Bronchial epithelial cell (primary cell): ENCODE data around the gene PXT1. TPM values are rescaled to one million over a fixed set of nuclear protein-coding genes. Genes with fewer than 3 reads are reported as not detected.

Source experiments
- DNase-seq: peaks from one replicate; pipeline ENCODE4 v3.0.0-alpha.2; 2010; ENCODE audit warnings: low read depth
- FAIRE-seq: peaks from 2 replicates; lab custom pipeline; 2011; peaks lifted over from hg19 to GRCh38; lab: Jason Lieb, UNC
- H3K27me3 ChIP-seq: 2 replicates; pipeline ENCODE4 v1.5.1; 2011; ENCODE audit warnings: low read length; ENCODE audit not compliant: control insufficient read depth, insufficient read depth
- H3K36me3 ChIP-seq: 2 replicates; pipeline ENCODE4 v1.5.1; 2011; ENCODE audit warnings: low read length; ENCODE audit not compliant: control insufficient read depth, insufficient read depth
- H3K4me3 ChIP-seq: 2 replicates; pipeline ENCODE4 v1.5.1; 2011; ENCODE audit warnings: mild to moderate bottlenecking, low read depth, low read length, control low read depth
- CTCF ChIP-seq: IDR thresholded peaks from 2 replicates; pipeline ENCODE4 v1.5.1; 2011; ENCODE audit warnings: mild to moderate bottlenecking, moderate library complexity, low read length, control low read depth, inconsistent platforms; ENCODE audit not compliant: insufficient read depth, severe bottlenecking
- total RNA-seq: library from RNA; depleted of rRNA; stranded (reverse); fragments of >200 nt; gene quantifications from 2 replicates; pipeline ENCODE4 v1.2.1, GENCODE V29; 2014

The PXT1 gene
- total RNA-seq, 1 donor from 2014 or later: not detected

GRCh38 chr6:36386495-36387439 lies 55.9 kb downstream of the PXT1 start:
- FAIRE-seq: no peak
- H3K4me3 ChIP-seq: peak overlapping the region; percentile 50
- H3K36me3 ChIP-seq: no peaks in the 10 kb centered on the region
- no peak for TF ChIP-seq CTCF
- H3K27me3 ChIP-seq: peaks cover 7% of the 10 kb centered on the region
- DNase-seq: peak; percentile 50

- FAIRE-seq (no peak), DNase-seq (no peak)
- Histone ChIP-seq H3K36me3 (no peaks in the 10 kb centered on the region), H3K4me3 (no peak overlapping the region), H3K27me3 (peaks cover 7% of the 10 kb centered on the region)
- no peak for TF ChIP-seq CTCF
Observed at GRCh38 chr6:36384095-36384494, 58.6 kb downstream of the PXT1 start.

- H3K27me3 ChIP-seq: peaks cover 7% of the 10 kb centered on the region
- no peaks in the 10 kb centered on the region for H3K36me3 ChIP-seq
- H3K4me3 ChIP-seq: no peak overlapping the region
- DNase-seq (peak; percentile 18), FAIRE-seq (no peak)
- no peak for TF ChIP-seq CTCF
Observed at GRCh38 chr6:36383606-36384005, 59.0 kb downstream of the PXT1 start.

- no peak for FAIRE-seq
Observed at GRCh38 chr6:36382976-36383375, 59.7 kb downstream of the PXT1 start.

GRCh38 chr6:36381502-36382389 lies 60.9 kb downstream of the PXT1 start:
- H3K27me3 ChIP-seq: no peaks in the 10 kb centered on the region
- no peak overlapping the region for H3K4me3 ChIP-seq
- no peak for TF ChIP-seq CTCF
- H3K36me3 ChIP-seq: no peaks in the 10 kb centered on the region
- FAIRE-seq (no peak), DNase-seq (no peak)

More at GRCh38 chr6:36382976-36383375, 59.7 kb downstream of the PXT1 start:
- no peak overlapping the region for H3K4me3 ChIP-seq
- peaks cover 4% of the 10 kb centered on the region for H3K27me3 ChIP-seq
- DNase-seq: no peak
- no peak for TF ChIP-seq CTCF
- no peaks in the 10 kb centered on the region for H3K36me3 ChIP-seq
